Measurements from ENCODE around the gene NFATC2.
"Not testable (repeated sequence)": the region's sequence is repeated elsewhere in the genome, so short reads cannot be mapped to it uniquely, and the experiment has no call there.

Gene NFATC2

DNA sequence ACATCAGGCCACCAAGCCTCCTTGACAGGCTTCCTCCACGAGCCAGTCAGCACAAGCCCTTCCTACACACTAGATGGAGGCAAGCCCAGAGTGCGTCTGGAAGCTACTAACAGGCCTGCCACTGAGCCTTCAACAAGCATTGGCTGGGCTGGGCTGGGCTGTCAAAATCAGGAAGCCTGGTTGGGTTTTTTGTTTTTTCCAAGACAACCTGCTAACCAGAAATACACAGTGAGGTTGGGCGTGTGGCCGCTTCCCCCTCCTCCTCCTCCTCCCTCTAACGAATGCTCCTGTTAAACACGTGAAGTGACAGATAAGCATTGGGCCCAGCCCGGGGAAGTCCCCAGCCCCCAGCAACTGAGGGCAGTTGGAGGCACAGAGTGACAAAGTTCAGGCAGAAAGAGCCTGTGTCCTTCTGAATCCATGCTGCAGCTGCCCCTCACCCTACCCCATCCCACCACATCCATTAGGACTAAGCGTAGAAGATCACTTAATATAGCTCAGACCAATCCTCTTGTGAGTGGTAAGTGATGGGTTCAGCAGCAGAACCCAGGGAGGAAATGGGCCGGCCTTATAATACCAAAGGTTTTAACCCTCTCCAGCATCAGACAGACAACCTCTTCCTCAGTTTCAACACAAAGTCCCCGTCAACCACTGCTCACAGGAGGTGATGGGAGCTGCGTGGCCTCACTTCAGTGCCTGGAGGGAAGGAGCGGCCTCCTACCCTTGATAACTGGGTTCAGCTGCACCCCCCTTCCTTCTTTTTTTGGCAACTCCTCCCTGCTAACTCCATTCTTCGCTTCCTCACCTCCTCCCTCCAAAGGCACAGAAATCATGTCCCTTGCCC, 1.1 kb downstream of the NFATC2 start:
- Histone ChIP-seq H3K27ac (peak overlapping the region; percentile 97), H3K4me2 (peak overlapping the region; percentile 96), H3K9ac (peak overlapping the region; percentile 90), H3K36me3 (peaks cover 28% of the 10 kb centered on the region), H3K9me3 (peaks cover 19% of the 10 kb centered on the region), H4K20me1 (0 out of 2 replicates have a peak, but pooled peaks cover 4% of the 10 kb centered on the region), H3K27me3 (no peaks in the 10 kb centered on the region), H3K4me1 (peaks cover 49% of the 10 kb centered on the region), H3K4me3 (peak overlapping the region; percentile 75)
- no peak for TF ChIP-seq Cebpa-rat (IDR thresholded peaks at IDR 0.05)

- H3K4me1 ChIP-seq, result peaks cover 57% of the 10 kb centered on the region
- peaks cover 19% of the 10 kb centered on the region for H3K9me3 ChIP-seq
- H3K4me2 ChIP-seq, result peak overlapping the region; percentile 96
- H4K20me1 ChIP-seq, result peaks cover 13% of the 10 kb centered on the region
- TF ChIP-seq Cebpa-rat (IDR thresholded peaks at IDR 0.05), result no peak
- peak overlapping the region; percentile 97; the same call in 1 of the 2 replicates for H3K27ac ChIP-seq
- H3K9ac ChIP-seq, result peak overlapping the region; percentile 90
- H3K27me3 ChIP-seq, result no peaks in the 10 kb centered on the region
- H3K36me3 ChIP-seq, result peaks cover 28% of the 10 kb centered on the region
- peak overlapping the region; percentile 75 for H3K4me3 ChIP-seq
Measured at GRCh38 chr20:51540580-51540979, 1.9 kb downstream of the NFATC2 start.

DNA sequence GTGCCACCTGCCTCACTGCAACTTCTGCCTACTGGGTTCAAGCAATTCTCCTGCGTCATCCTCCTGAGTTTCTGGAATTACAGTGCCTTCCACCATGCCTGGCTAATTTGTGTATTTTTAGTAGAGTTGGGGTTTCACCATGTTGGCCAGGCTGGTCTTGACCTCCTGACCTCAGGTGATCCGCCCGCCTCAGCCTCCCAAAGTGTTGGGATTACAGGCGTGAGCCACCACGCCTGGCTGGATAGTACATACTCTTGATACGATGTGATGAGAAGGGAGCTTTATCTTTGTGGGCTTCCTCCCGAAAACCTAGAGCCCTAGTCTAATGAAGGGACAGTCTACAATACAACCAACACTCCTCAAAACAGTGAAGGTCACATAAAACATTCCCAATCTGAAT, 2.4 kb downstream of the NFATC2 start:
- not testable (repeated sequence) for H3K9ac ChIP-seq, H3K27ac ChIP-seq, H3K27me3 ChIP-seq
- Histone ChIP-seq H3K4me2 (peak overlapping the region; percentile 96), H3K9me3 (peaks cover 19% of the 10 kb centered on the region), H4K20me1 (peaks cover 18% of the 10 kb centered on the region), H3K36me3 (peaks cover 28% of the 10 kb centered on the region), H3K4me3 (0 out of 2 replicates have a peak overlapping the region, but pooled peaks have one; percentile 75), H3K4me1 (peaks cover 62% of the 10 kb centered on the region)

DNA sequence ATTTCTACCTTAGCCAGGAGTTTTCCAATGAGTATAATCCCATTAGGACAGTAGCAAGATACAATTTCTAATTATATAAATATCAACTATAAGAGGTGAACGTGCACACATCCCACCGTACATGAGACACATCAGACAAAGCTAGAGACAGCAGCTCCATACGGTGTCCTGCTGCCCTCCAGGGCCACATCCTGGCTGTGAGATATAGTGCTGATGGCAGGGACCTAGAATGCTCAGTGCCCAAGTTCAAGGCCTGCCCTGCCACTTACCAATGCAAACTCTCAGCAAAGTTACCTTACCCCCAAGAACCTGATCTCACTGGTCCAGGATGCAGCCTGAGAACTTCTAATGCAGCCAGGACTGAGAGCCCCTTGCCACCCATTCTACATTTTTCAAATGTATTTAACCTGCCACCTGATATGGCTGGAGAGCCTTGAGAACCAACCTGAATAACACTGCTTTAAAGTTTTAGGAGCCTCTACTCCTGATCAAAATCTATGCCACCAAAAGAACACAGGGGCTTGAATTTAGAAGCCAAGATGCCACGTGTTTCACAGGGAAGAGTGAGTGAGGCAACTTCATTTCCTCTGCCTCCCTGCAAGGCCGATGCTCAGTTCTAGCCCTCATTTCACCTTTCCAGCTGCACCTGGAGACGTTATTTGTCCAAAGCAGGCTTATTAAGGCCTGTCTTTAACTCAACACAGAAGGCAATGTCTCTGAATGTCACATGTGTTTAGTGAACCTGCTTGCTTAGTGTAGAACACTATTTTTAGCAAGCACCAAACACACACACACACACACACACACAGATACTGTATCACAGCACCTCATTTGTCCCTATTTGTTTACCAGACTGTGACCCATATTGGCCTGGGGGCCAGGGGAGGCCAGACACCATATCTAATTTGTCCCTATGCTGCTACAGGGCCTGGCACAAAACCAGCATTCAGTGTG, 6.1 kb downstream of the NFATC2 start:
- TF ChIP-seq Cebpa-rat (IDR thresholded peaks at IDR 0.05), result no peak
- H3K4me1 ChIP-seq, result peaks cover 65% of the 10 kb centered on the region
- no peak overlapping the region for H3K27ac ChIP-seq
- peak overlapping the region; percentile 69 for H3K4me2 ChIP-seq
- peaks cover 33% of the 10 kb centered on the region for H3K36me3 ChIP-seq
- H3K9me3 ChIP-seq, result peaks cover 19% of the 10 kb centered on the region
- no peak overlapping the region for H3K9ac ChIP-seq
- H4K20me1 ChIP-seq, result peaks cover 51% of the 10 kb centered on the region
- H3K4me3 ChIP-seq, result no peak overlapping the region
- H3K27me3 ChIP-seq, result no peaks in the 10 kb centered on the region

GRCh38 chr20:51535674-51536073, 6.8 kb downstream of the NFATC2 start:
- H3K4me2 ChIP-seq, result peak overlapping the region; percentile 69
- peaks cover 19% of the 10 kb centered on the region for H3K9me3 ChIP-seq
- peaks cover 65% of the 10 kb centered on the region for H3K4me1 ChIP-seq
- peaks cover 58% of the 10 kb centered on the region for H4K20me1 ChIP-seq
- TF ChIP-seq Cebpa-rat (IDR thresholded peaks at IDR 0.05), result no peak
- H3K9ac ChIP-seq, result peak overlapping the region; percentile 9; the same call in 1 of the 2 replicates
- no peak overlapping the region for H3K4me3 ChIP-seq
- peaks cover 33% of the 10 kb centered on the region for H3K36me3 ChIP-seq
- H3K27ac ChIP-seq, result no peak overlapping the region
- no peaks in the 10 kb centered on the region for H3K27me3 ChIP-seq

- Histone ChIP-seq H3K4me1 (peaks cover 65% of the 10 kb centered on the region), H4K20me1 (peaks cover 65% of the 10 kb centered on the region), H3K4me2 (peak overlapping the region; percentile 69), H3K36me3 (peaks cover 33% of the 10 kb centered on the region), H3K4me3 (no peak overlapping the region), H3K27me3 (no peaks in the 10 kb centered on the region), H3K27ac (0 out of 2 replicates have a peak overlapping the region, but pooled peaks have one; percentile 20), H3K9ac (peak overlapping the region; percentile 9; the same call in 1 of the 2 replicates), H3K9me3 (peaks cover 19% of the 10 kb centered on the region)
- no peak for TF ChIP-seq Cebpa-rat (IDR thresholded peaks at IDR 0.05)
Measured at GRCh38 chr20:51535075-51535386, 7.5 kb downstream of the NFATC2 start.

- Histone ChIP-seq H3K9me3 (peaks cover 11% of the 10 kb centered on the region), H4K20me1 (peaks cover 80% of the 10 kb centered on the region), H3K9ac (no peak overlapping the region), H3K4me1 (peaks cover 76% of the 10 kb centered on the region), H3K4me3 (no peak overlapping the region), H3K36me3 (peaks cover 19% of the 10 kb centered on the region), H3K4me2 (peak overlapping the region; percentile 60), H3K27ac (no peak overlapping the region), H3K27me3 (no peaks in the 10 kb centered on the region)
- no peak for TF ChIP-seq Cebpa-rat (IDR thresholded peaks at IDR 0.05)
Measured at GRCh38 chr20:51533291-51534172, 9.0 kb downstream of the NFATC2 start.

GRCh38 chr20:51532577-51533191, 9.8 kb downstream of the NFATC2 start:
- no peak overlapping the region for H3K9ac ChIP-seq
- no peak for TF ChIP-seq Cebpa-rat (IDR thresholded peaks at IDR 0.05)
- peaks cover 2% of the 10 kb centered on the region for H3K9me3 ChIP-seq

More at GRCh38 chr20:51532577-51533191, 9.8 kb downstream of the NFATC2 start:
- Histone ChIP-seq H3K27me3 (no peaks in the 10 kb centered on the region), H3K36me3 (peaks cover 10% of the 10 kb centered on the region), H3K4me3 (no peak overlapping the region), H3K4me1 (peaks cover 81% of the 10 kb centered on the region), H3K4me2 (peak overlapping the region; percentile 60), H3K27ac (no peak overlapping the region), H4K20me1 (peaks cover 88% of the 10 kb centered on the region)

Measured in BLaER1 (cell line).